ENCODE results near the gene AFF3.
"Not testable (repeated sequence)": the region's sequence is repeated elsewhere in the genome, so short reads cannot be mapped to it uniquely, and the experiment has no call there.

Gene AFF3

DNA sequence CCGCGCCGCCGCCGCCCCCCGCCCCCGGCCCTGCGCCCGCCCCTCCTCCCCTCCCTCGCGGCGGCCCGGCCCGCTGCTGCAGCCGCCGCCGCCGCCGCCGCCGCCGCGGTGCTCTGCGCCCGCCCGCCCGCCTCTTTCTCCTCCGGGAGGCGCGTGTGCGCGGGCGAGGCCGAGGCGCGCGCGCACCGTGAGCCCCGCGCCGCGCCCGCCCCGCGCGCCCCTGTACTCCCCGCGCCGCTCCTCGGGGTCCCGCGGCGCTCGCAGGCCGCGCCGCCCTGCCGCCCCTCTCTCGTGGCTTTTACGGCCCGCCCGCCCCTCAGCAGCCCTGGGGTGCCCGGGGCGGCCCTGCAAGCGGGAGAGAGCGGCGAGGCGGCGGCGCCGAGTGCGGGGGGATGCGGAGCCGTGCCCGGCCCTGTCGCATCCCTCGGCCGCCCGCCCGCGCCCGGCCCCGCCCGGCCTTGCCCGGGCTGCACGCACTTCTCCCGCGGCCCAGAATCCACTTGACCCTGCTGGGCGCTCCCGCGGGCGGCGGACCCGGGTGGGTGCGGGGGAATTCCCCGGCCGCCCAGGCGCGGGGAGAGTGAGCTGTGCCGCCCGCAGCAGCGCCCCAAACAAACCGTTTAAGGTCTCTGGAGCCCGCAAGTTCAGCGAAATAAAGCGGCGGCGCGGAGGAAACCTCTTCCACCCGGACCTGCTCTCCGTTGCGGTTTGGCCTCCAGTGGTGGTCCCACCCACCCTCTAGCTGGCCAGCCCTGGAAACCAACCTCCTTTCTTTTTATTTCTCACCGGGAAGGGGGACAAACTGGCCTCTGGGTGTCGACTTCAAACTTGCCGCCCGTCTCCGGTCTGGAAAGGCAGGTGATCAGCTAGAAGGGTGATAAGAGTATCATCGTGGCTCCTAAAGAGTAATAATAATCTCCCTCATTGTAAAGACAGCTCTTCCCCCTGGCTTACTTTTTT lies 37.4 kb downstream of the AFF3 start:
- CTCF ChIA-PET, result interaction anchor here (0.6 kb wide), 1 partner anchor 25 kb away, joined by 3 read pairs; no protein-coding TSS in a partner anchor
- TF ChIP-seq, protein P1, sequence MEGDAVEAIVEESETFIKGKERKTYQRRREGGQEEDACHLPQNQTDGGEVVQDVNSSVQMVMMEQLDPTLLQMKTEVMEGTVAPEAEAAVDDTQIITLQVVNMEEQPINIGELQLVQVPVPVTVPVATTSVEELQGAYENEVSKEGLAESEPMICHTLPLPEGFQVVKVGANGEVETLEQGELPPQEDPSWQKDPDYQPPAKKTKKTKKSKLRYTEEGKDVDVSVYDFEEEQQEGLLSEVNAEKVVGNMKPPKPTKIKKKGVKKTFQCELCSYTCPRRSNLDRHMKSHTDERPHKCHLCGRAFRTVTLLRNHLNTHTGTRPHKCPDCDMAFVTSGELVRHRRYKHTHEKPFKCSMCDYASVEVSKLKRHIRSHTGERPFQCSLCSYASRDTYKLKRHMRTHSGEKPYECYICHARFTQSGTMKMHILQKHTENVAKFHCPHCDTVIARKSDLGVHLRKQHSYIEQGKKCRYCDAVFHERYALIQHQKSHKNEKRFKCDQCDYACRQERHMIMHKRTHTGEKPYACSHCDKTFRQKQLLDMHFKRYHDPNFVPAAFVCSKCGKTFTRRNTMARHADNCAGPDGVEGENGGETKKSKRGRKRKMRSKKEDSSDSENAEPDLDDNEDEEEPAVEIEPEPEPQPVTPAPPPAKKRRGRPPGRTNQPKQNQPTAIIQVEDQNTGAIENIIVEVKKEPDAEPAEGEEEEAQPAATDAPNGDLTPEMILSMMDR (conservative IDR thresholded peaks at IDR 0.05; ENCODE audit: low read depth), result no peak
- POLR2A ChIA-PET (ENCODE audit: low non-redundant PET), result no interaction called here
- DNase-seq (ENCODE audit: low spot score), result no peak
- no peak overlapping the region for H3K27ac ChIP-seq

DNA sequence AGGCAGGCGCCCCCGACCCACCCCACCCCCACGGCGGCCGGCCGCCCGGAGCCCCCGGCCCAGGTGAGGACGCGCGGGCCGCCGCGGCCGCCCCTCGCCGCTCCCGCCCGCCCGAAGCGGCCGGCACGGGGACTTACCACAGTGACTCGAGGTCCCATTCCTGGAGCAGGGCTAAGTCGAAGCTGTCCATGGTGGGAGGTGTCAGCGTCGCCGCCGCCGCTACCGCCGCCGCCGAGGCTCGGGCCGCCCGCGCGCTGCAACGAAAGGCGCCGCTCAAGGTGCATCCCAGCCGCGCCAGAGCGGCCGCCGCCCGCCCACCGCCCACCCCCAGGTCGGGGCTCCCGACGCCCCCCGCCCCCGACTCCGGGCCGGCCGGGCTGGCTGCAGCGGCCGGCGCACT lies 38.1 kb downstream of the AFF3 start:
- POLR2A ChIA-PET (ENCODE audit: low non-redundant PET); DNase-seq (ENCODE audit: low spot score); CTCF ChIA-PET; H3K27ac ChIP-seq: not testable (repeated sequence)

DNA sequence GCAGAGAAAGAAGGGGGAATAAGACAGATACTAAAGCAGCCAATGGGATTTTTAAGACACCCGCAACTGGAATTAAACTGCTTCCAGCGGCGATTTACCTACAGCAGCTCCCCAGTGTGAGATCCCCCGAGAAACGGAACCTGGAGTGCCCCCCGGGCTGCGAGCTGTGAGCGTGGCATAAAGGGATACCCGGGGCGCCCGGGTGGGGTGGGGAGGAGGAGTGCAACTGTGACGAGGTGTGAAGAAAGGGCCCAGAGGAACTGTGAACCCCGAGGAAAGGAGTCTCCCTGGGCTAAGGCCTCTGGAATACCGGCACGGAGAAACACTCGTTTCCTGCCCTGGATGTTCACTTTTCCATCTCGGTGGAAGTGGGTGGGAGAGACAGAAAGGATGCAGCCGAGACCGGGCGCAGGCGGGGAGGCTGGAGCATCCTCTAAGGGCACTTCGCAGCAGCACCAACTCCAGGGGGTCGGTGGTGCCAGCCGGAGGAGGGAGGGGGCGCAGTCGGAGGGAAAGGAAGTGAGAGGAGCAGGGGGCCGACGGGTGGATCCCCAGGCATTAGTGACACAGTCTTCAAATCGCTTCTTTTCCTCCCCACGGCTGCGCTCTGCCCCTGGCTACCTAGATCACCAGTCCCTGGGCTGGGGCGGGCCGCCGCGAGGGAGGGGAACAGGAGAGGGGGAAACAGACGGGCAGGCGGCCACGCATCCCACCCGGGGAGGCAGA lies 38.7 kb downstream of the AFF3 start:
- H3K27ac ChIP-seq; POLR2A ChIA-PET (ENCODE audit: low non-redundant PET); DNase-seq (ENCODE audit: low spot score); CTCF ChIA-PET: not testable (repeated sequence)

DNA sequence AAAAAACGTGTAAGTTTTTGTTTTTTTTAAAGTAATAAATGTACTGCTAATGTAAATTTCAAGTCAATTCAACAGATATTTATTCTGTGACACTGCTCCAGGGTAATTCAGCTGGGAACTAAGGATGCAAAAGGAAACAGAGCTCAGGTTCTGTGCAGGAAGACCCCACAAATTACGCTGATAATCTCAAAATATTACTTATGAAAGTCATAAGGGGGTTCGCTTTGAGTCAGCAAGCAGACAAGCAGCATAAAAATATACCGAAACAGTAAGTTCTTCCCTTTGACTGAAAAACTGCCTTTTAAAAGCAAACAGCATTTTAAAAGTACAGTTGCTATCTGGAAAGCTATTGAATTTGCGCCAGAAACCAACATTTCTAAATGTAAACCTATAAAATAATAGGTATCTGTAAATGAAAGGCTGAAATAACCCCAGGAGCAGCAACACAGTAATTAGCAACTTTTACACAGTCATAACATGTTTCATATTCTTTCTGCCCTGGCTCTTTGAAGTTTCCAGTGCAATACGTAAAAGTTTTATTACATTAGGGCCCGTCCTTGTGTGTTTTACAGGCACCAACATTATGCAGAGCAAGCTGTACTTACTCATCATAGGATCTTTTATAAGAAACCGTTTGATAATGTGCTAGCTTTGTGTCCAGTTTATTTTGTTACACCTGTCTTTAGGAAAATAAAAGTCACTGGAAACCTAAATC lies 39.8 kb downstream of the AFF3 start:
- CTCF ChIA-PET, result not testable (repeated sequence)

DNA sequence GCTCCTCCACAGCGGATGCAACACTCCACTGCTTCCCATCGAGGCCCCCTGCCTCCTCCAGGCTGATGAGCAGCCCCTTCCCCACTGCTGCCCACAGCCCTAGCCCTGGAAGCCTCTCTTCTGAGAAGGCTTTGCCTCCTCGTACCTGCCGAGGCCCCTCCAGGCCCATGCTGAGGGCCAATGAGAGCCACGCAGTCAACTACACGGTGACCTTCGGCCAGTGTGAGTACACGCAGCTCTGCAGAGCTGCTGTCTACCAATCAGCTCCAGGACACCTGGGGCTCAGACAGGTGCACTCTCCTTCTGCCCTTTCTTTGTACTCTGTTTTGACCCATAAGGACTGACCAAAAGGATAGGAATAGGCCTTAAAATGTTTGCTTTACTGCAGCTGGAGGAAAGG lies 43.5 kb downstream of the AFF3 start:
- CTCF ChIA-PET; H3K27ac ChIP-seq; DNase-seq (ENCODE audit: low spot score); POLR2A ChIA-PET (ENCODE audit: low non-redundant PET): not testable (repeated sequence)

More for the DNA sequence above, 39.8 kb downstream of the AFF3 start:
- DNase-seq (ENCODE audit: low spot score); H3K27ac ChIP-seq; POLR2A ChIA-PET (ENCODE audit: low non-redundant PET): not testable (repeated sequence)

DNA sequence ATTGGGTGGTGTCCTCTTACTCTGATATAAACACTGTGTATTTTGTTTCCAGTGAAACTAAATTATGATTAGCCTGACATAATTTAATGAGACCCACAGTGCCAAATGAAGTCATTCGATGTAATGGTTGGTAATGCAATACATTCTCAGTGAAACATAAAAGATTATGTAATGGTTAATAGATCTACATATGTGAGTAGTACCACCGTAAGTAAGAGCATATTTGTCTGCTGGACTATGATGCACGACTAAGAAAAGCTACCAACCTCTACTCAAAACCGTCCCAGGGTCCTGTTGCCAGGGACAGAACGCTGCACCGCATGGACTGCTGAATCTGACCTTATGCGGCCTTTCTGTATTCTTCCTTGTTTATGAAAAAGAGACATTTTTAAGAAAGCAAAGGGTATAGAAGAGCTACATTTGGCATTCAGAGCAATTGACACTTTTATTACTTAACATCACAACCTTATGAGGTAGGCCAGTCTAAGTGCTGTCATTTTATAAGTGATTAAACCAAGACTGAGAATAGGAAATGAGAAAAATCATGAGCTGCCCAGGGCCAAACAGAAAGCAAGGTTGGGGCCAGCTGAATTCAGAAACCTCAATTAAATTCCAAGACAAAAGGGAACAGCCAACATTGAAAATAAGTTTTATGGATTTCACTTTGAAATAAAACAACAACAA lies 44.6 kb downstream of the AFF3 start:
- DNase-seq (ENCODE audit: low spot score); POLR2A ChIA-PET (ENCODE audit: low non-redundant PET); H3K27ac ChIP-seq; CTCF ChIA-PET: not testable (repeated sequence)

DNA sequence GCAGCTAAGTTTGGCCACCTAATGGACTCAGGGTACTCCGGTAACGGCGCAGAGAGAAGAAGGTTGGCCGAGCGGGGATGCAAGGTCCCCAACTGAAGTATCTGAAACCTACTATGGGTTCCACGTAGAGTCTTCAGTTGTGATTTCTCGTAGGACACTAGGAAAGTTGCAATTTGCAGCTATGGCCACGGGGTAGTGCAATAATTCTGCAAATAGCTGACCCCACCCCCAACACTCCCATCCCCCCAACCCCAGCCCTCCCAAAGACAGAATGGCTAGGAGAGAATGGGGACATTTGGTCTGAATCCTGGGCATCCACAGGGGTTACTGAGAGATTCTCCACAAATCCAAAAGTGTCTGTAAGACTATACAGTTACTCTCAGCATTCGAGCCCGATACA lies 46.5 kb downstream of the AFF3 start:
- DNase-seq (ENCODE audit: low spot score); H3K27ac ChIP-seq; POLR2A ChIA-PET (ENCODE audit: low non-redundant PET); CTCF ChIA-PET: not testable (repeated sequence)

DNA sequence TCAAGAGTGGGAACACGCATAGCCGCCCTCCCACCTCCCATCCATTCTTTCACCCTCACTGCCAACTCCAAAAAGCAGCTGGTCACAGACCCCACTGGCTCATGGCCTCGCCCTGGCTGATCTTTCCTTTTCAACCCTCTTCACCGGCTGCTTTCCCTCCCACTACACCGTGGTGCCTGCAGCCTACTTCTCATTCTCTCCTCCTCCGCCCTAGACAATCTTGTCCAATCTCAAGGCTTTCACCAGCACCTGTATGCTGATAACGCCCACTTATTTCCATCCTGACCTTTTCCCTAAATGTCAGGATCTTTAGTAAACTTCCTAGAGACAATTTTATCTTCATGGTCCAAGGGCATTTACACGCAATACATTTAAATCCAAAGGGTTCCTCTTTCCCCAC lies 50.6 kb downstream of the AFF3 start:
- POLR2A ChIA-PET (ENCODE audit: low non-redundant PET); DNase-seq (ENCODE audit: low spot score); CTCF ChIA-PET; H3K27ac ChIP-seq: not testable (repeated sequence)

DNA sequence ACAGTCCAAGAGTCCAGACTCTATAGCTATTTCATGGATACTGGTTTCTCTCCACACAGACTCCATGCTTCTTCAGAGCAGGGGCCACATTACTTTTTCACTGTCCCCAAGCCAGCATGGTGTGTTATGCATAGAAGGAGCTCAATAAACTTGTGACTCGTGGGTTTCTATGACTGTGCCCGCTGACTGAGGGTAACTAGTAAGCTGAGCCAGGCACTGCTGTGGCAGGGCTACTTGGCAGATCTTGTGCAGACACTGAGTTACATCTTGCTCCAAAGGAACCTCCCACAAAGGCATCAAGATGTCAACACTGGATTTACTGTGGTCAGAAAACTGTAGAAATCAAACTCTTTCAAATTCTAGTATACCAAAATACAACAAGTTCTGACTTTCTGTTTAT lies 56.6 kb downstream of the AFF3 start:
- CTCF ChIA-PET; H3K27ac ChIP-seq; POLR2A ChIA-PET (ENCODE audit: low non-redundant PET); DNase-seq (ENCODE audit: low spot score): not testable (repeated sequence)

DNA sequence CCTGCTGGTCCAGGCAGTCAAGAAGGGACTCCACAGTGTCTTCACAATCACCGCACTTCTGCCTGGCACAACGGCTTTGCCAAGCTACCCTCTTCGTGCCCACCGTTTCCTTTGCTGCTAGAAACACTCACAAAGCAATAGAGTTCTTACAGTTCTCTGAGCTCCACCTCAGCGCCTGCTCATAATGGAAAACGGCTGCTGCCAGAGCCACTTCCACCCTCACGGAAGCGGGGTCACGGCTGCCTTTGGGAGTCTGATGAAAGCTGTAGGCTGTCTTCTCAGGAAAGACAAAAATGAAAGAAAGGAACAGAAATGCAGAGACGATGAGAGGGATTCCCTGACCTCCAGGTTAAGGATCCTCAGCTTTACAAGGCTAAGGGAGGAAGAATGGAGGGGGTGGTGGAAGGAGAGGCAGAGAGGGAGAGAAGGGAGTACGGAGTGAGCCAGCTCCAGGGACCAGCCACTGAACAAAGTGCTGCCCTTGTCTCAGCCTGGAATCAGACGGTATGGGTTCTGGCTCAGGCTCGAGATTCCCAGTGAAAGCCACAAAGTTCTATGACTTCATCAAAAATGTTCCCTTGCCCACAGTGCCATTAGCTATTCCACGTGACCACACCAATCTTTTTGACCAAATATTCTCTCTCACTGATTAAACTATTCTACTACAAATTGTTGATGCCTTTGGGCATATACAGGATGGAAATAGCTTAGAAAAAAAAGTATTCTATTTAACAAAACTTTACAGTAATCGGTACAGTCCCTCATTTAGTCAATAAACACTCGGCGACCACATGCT lies 58.8 kb downstream of the AFF3 start:
- H3K27ac ChIP-seq; POLR2A ChIA-PET (ENCODE audit: low non-redundant PET); DNase-seq (ENCODE audit: low spot score): not testable (repeated sequence)
- CTCF ChIA-PET, result interaction anchor here (0.6 kb wide), 1 partner anchor 135 kb away, joined by 3 read pairs; no protein-coding TSS in a partner anchor

DNA sequence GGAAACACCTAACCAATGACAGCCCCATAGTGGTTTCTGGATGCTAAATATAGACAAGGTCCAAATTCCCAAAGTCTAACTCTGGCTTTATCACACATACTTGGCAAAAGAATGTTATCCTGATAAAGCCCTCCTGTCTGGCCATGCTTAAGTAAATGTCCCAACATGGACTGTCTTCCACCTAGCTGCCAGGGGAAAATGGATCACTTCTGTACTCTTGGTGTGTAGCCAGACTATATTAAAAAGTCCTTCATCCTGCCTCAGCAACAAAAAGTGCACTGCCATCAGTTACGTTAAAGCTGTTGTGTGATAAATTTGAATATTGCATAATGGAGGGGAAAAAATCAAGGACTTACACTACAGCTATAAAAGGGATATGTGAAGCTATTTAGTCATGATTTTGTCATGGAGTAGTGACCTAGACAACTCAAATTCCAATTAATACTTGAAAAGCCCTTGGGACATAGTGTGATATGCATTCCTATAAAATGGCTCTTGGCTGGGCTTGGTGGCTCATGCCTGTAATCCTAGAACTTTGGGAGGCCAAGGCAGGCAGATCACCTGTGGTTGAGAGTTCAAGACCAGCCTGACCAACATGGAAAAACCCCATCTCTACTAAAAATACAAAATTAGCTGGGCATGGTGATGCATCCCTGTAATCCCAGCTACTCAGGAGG lies 60.0 kb downstream of the AFF3 start:
- CTCF ChIA-PET, result interaction anchor here (0.6 to 0.7 kb wide), 2 partner anchors 134 to 508 kb away, joined by 3 read pairs; no protein-coding TSS in a partner anchor
- POLR2A ChIA-PET (ENCODE audit: low non-redundant PET); H3K27ac ChIP-seq; DNase-seq (ENCODE audit: low spot score): not testable (repeated sequence)
